ENCODE measurements around the gene HDAC4. TPM values are rescaled to one million over a fixed set of nuclear protein-coding genes. Genes with fewer than 3 reads are reported as not detected.

Gene HDAC4
- total and polyA plus RNA-seq, 3 donors from 2014 or later: 29.0 to 67.5 (median 58.7) TPM

GRCh38 chr2:239019183-239019581, 381.6 kb downstream of the HDAC4 start:
- Histone ChIP-seq H3K4me1 (peaks cover 7% of the 10 kb centered on the region), H3K27ac (no peak overlapping the region), H3K27me3 (no peaks in the 10 kb centered on the region), H3K9me3 (no peaks in the 10 kb centered on the region), H3K36me3 (ENCODE audit: low read depth, missing control alignments) (no peaks in the 10 kb centered on the region), H3K4me3 (no peak overlapping the region)
- intact Hi-C loops (cut with DNase I; ENCODE audit: low total_unique reads): no loop called here
- WGBS, 2 donors: 76 to 93% methylated on average over 6 of the region's 6 CpGs
- TF ChIP-seq CTCF (IDR thresholded peaks at IDR 0.05): no peak
- TF ChIP-seq POLR2A (IDR thresholded peaks at IDR 0.05): no peak
- no peak for DNase-seq

GRCh38 chr2:239018271-239019182, 382.3 kb downstream of the HDAC4 start:
- no peak overlapping the region for H3K27ac ChIP-seq
- intact Hi-C loops (cut with DNase I; ENCODE audit: low total_unique reads): no loop called here
- TF ChIP-seq CTCF (IDR thresholded peaks at IDR 0.05): no peak
- no peak for TF ChIP-seq POLR2A (IDR thresholded peaks at IDR 0.05)
- no peaks in the 10 kb centered on the region for H3K27me3 ChIP-seq
- no peak overlapping the region for H3K4me3 ChIP-seq
- 50 to 51% methylated on average over 16 to 17 of the region's 17 CpGs for WGBS, 2 donors
- peaks cover 7% of the 10 kb centered on the region for H3K4me1 ChIP-seq
- H3K36me3 ChIP-seq (ENCODE audit: low read depth, missing control alignments): no peaks in the 10 kb centered on the region
- no peaks in the 10 kb centered on the region for H3K9me3 ChIP-seq
- no peak for DNase-seq

GRCh38 chr2:239017491-239018098, 383.2 kb downstream of the HDAC4 start:
- H3K4me1 ChIP-seq: peaks cover 7% of the 10 kb centered on the region

GRCh38 chr2:239015901-239016675, 384.7 kb downstream of the HDAC4 start:
- TF ChIP-seq POLR2A (IDR thresholded peaks at IDR 0.05) (no peak), CTCF (IDR thresholded peaks at IDR 0.05) (no peak)
- Histone ChIP-seq H3K36me3 (ENCODE audit: low read depth, missing control alignments) (no peaks in the 10 kb centered on the region), H3K4me1 (peaks cover 7% of the 10 kb centered on the region), H3K9me3 (no peaks in the 10 kb centered on the region), H3K27me3 (no peaks in the 10 kb centered on the region), H3K4me3 (no peak overlapping the region), H3K27ac (no peak overlapping the region)
- no peak for DNase-seq
- 54% methylated on average over 18 to 19 of the region's 19 CpGs for WGBS, 2 donors
- intact Hi-C loops (cut with DNase I; ENCODE audit: low total_unique reads): no loop called here

More at GRCh38 chr2:239017491-239018098, 383.2 kb downstream of the HDAC4 start:
- 81 to 84% methylated on average over 12 of the region's 12 CpGs for WGBS, 2 donors
- intact Hi-C loops (cut with DNase I; ENCODE audit: low total_unique reads): no loop called here
- Histone ChIP-seq H3K27me3 (no peaks in the 10 kb centered on the region), H3K4me3 (no peak overlapping the region), H3K36me3 (ENCODE audit: low read depth, missing control alignments) (no peaks in the 10 kb centered on the region), H3K27ac (no peak overlapping the region), H3K9me3 (no peaks in the 10 kb centered on the region)
- no peak for DNase-seq
- TF ChIP-seq POLR2A (IDR thresholded peaks at IDR 0.05) (no peak), CTCF (IDR thresholded peaks at IDR 0.05) (no peak)

Measured in testis (tissue), 3 donors.